ENCODE results near the gene MEX3D. TPM values are rescaled to one million over a fixed set of nuclear protein-coding genes. Genes with fewer than 3 reads are reported as not detected.
"Not testable (repeated sequence)": the region's sequence is repeated elsewhere in the genome, so short reads cannot be mapped to it uniquely, and the experiment has no call there.

The MEX3D gene
- polyA plus RNA-seq, 10 donors = 18.9 to 34.8 (median 24.2) TPM

DNA sequence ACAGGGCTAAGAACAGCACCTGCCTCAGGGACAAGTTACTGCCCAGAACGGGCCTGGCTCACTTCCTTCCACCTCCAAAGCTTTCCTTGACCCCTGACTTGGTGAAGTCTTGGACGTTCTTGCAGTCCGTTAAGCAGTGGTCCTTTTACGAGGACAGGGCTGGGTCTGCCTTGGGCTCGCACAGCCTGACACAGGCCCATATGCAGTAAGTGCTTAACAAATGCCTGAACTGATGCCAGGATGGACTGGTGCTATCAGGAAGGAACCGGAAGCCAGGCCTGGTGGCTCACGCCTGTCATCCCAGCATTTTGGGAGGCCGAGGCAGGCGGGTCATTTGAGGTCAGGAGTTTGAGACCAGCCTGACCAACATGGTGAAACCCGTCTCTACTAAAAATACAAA is 46.1 kb downstream of the MEX3D start:
- DNase-seq = no peak

DNA sequence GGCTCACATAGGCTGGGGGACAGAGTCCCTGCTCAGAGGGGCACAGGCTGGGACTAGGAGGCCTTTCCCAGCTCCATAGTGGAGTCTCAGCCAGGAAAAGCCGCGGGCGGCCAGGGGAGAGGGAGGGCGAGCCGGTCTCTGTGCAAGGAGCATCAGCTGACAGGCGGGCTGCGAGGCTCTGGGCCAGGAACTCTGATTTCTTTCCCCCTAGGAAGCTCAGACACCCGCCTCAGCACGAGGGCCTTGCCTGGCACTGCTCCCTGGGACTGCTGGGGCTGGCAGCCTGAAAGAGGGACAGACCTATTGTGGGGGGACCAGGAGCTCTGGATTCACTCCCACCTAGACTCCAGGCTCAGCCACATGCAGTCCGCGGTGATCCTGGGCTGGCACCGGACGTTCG is 46.5 kb downstream of the MEX3D start:
- DNase-seq = no peak

DNA sequence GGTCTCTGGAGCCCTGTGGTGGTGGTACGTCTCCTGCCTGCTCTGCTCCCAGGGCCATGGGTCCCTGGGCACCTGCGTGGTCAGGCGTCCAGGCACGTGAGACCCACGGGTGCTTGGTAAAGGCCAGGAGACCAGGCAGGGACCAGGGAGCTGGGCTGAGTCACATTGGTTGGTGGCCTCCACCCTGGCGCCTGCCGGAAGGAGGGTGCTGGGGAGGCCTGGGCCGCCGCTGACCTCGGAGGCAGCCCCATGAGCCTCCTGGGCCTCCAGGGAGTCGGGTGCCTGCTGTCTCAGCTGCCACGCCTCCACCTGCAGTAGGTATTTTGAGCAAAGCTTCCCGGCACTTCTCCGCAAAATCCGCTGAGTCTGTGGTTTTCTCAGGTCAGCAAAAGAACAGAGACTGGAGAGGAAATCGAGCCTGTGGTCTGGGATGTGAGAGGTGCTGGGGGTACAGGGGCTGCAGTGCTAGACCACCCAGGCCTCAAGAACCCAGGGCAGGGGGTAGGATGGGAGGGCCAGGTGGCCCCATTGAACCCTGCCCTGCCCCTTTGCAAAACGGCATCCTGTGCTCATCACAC is 47.8 kb downstream of the MEX3D start:
- no peak for DNase-seq

DNA sequence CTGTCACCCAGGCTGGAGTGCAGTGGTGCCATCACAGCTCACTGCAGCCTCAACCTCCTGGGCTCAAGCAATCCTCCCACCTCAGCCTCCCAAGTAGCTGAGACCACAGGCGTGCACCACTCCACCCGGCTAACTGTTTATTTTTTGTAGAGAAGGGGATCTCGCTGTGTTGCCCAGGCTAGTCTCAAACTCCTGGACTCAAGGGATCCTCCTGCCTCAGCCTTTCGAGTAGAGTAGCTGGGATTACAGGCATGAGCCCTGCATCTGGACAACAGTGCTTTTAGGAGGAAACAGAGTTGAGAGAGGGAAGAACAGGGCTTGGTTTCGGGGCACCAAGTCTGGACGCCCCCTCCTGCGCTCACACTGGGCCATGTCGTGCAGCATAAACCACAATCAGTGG is 48.3 kb downstream of the MEX3D start:
- DNase-seq = not testable (repeated sequence)

DNA sequence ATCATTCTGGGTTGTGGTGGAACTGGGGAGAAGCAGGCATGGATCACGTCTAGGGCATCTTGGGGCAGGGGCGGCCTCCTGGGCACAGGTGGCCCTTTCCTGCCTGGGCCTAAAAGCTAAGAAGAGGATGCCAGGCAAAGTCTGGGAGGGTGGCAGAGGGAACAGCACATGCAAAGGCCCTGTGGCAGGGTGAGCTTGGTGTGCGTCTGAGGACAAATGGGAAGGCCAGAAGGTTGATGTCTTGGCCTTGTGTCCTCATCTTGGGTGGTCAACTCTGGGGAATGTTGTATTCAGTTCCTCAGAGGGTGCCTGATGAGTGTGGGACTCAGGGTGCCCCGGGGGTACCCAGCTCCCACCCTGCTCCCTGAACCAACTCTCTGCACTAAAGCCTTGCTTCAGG is 49.7 kb downstream of the MEX3D start:
- DNase-seq = no peak

DNA sequence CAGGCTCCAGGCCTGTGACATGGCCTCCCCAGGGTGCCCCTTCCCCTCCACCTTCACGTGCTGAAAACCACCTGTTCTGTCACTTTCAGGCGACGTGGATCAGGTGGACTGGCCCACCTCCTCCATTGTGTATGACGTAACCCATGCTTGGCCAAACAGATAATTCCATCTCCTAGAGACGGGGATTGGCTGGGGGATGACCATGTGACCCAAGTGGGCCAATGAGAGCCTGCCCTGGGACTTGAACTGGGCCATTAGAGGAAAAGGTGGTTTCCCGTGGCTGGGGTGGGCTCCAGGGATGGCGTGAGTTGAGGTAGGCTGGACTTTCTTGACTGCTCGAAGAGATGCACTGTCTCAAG is 51.8 kb downstream of the MEX3D start:
- DNase-seq = no peak

DNA sequence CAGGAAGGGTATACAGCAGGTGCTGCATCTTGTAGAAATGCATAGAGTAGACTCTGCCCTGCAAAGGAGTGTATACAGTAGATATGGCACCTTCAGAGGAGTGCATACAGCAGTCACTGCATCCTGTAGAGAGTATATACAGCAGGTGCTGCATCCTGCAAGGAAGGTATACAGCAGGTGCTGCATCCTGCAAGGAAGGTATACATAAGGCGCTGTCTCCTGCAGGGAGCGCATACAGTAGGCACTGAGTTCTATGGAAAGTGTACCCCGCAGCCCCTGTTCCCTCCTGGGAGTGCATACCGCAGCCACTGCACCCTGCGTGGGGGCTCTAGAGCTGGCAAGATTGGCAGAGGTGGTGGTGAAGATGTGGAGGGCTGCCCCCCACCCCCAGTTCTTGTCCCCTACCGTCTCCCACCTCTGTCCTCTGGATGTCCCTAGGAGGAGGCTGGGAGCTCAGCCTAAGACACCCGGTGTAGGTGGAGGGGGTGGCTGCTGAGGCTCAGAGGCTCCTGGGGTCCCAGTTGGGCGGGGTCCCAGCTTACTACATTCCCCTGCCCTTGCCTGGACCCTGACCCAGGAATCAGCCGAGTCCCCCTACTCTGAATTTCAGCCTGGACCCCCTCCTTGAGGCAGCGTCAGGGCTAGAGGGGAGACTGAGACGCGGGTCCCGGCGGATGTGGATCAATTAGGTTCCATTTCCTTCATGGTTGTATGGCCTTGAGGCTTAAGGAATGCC is 53.0 kb downstream of the MEX3D start:
- DNase-seq = no peak

DNA sequence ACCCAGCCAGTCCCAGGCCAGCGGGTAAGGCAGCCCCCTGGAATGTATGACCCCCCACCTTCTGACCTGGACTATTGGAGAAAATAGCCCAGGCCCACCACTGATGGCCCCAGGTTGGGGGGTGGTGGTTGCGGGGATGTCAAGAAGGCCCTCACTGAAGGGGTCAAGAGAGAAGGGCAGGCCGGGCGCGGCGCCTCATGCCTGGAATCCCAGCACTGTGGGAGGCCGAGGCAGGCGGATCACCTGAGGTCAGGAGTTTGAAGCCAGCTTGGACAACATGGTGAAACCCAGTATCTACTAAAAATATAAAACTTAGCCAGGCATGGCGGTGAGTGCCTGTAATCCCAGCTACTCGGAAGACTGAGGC is 53.8 kb downstream of the MEX3D start:
- DNase-seq = no peak

DNA sequence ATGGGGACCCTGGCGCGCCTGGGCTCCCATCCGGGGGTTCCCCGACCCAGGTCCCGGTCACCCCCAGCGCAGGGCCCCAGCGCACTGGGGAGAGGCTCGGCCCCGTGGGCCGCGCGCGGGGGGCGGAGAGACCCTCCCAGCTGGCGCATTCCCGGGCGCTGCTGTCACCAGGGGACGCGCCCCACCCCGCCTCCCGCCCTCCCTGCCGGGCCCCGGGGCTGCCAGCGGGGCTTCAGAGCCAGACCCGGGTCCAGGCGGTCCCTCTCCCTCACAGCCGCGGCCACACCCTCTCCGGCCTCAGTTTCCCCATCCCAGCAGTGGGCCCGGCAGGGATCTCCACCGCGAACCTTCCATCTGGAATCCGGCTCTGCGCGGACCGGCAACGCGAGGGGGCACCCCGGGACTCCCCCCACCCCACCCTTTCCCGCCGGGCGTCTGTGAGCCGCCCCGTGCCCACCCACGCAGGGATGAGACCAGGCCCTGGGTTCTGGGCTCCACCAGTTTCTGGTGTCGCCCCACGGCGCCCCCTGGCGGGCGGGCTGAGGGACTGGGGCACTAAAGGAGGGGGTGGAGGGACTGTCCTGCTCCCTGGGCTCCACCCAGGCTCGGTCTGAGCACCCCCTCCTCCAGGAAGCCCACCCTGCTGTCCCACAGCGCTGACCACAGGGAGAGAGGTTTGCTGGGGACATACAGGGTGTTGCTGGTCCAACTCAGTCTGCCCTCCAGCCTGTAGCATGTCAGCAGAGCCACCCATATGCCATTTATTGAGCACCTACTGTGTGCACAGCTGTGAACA is 54.4 kb downstream of the MEX3D start:
- peak in 1 of 3 donors; percentile 53 for DNase-seq

DNA sequence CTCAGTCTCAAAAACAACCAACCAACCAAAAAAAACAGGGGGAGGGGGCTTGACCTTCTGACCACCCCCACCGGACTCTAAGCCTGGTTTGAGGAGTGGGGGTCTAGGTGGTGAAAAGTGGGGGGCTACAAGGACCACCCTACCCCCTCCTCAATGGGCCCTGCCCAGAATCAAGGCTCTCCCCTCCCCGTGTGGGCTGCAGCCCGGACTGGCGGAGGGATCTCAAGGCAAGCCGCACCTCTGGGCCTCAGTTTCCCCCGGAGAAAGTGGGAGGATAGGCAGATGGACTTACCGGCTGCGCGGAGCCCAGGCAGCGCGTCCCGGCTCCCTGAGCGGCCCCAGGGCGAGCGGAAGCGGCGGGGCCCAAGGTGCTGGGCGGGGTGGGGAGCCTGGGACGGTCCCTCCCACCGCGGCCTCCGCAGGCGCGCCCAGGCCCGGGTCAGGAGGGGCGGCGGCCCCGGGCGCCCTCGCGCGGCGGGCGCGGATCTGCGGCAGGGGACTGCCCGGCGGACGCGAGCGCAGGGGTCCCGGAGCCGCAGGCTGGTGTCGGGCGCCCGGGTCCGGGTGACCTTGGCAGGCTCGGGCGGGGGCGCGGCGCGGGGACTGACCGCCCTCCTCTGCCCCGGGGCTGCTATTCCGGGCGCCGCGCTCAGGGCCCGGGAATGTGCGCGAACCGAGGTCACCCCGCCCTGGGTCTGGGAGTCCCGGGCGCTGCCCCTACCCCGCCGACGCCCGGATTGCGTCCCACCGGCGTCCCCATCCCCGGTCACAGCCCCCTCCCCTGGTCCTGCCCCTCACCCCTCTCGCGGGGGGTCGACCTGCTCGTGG is 55.2 kb downstream of the MEX3D start, which contains the start of gene ADAMTSL5:
Gene ADAMTSL5, minus strand, starts transcription at position 349 of the 828 bp plus-strand sequence. CDS start 2,076 bp downstream, outside the sequence.
- peak in 2 of 3 donors; percentile 39 to 52 for DNase-seq

DNA sequence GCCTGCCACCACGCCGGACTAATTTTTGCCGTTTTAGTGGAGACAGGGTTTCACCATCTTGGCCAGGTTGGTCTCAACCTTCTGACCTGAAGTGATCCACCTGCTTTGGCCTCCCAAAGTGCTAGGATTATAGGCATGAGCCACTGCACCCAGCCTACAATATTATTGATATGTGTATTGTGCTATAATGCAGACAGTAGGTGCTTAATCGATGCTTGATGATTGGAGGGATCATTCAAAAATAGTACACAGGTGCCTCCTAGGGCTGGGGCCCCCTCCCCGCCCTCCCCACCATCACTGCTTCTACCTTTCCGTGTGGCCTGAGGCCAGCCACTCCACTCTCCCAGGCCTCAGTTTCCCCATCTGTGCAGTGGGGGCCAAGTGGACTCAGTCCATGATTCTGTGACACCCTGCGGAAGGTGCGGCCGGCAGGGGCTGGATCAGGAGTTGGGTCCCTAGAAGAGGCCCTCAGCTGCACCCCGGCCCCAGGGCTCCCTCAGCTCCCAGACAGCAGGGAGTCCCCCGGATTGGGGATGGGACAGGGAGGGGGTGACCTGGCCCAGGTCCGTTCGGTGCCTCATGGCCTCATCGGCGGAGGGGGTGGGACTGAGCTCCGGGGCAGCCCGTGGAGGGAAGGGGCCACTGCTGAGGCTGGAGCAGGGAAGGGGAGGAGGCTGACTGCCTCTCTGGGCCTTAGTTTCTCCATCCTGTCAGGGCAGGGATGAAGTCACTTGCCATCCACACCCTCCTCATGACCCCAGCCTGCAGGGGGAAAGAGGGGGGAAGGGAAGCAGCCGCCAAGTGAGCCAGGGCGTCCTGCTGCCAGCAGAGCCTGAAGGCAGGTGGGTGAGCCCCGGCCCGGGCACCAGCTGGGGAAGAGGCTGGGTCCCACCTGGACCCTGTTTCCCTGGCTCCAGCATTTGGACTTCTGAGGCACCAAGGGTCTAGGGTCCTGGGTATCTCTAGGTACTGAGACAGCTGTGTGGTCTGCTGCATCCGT is 56.5 kb downstream of the MEX3D start:
- DNase-seq = no peak

DNA sequence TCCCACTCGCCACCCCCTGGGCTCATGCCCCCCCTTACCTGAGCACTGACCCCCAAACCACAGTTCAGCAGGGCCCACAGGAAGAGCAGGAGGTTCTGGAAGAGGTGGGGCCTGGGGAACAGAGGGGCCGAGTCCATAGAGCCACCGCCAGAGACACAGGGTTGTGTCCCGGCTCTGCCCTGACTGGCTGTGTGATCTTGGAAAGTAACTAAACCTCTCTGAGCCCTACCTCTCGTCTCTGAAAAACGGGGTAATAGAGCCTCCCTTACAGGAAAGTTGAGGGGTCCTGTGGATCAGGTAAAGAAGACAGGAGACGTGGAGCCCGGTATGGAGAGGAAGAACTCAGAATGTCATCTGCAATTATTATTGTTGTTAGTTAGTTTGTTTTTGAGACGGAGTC is 57.3 kb downstream of the MEX3D start:
- DNase-seq = no peak

DNA sequence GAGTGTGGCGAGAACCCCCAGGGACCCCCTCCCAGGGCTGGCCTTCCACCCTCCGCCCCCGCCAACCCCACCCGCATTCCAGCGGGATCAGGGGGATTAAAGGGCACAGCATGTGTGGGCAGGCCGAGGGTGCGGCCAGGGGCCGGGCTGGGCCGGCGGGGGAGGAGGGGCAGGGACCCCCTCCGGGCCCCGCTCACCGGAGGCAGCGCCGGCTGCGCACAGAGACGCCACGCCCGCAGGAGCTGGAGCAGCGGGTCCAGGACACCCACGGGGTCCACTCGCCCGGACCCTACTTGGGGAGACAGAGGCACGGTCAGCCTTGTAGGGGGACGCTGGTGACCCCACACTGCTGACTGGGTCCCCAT is 57.7 kb downstream of the MEX3D start:
- DNase-seq = no peak

DNA sequence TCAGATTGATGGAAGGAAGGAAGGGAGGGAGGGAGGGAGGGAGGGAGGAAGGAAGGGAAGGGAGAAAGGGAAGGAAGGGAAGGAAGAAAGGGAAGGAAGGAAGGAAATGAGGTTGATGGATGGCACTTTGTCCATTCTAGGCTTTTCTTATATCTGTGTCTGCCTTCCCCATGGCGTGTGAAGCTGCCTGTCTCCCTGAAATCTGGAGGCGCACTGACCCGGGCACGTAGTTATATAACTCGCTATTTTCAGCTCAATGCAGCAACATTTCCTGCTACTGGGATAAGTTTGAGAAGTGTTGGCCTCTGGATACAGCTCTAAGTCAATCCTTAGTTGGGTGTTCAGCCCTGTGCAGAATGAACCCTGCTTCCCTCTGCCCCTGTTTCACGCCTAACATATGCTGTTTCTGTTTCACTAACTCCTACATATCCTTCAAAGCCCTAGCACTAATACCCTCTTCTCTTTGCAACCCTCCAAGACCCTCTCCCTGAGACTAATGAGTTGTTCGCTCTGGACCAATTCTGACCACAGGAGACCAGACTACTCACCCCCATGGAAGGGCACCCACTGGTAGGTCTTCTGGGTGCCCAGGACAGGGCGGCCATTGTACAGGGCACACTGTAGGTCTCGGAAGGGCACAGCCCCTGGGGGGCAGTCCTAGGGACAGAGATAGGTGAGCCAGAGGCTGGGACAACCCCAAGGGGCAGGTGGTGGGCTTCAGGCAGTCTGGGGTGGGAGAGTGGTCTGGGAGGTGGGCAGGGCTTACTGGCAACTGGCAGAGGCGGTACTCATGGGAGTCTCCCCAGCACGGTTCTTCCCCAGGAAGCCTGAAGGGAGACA is 58.3 kb downstream of the MEX3D start:
- no peak for DNase-seq

DNA sequence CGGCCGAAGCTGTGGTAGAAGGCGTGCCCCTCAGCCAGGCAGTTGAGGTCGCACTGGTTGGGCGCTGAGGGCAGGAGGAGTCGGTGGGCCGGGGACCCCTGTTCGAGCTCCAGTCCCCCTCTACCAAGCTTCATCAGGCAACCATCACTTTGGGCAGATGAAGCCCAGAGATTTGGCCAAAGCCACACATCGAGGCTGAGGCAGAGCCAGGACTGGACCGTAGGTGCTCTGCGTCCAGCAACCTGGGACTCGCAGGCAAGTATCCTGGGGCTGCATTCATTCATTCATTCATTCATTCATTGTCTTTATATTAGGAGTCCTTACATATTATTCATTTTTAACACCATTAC is 59.6 kb downstream of the MEX3D start:
- no peak for DNase-seq

DNA sequence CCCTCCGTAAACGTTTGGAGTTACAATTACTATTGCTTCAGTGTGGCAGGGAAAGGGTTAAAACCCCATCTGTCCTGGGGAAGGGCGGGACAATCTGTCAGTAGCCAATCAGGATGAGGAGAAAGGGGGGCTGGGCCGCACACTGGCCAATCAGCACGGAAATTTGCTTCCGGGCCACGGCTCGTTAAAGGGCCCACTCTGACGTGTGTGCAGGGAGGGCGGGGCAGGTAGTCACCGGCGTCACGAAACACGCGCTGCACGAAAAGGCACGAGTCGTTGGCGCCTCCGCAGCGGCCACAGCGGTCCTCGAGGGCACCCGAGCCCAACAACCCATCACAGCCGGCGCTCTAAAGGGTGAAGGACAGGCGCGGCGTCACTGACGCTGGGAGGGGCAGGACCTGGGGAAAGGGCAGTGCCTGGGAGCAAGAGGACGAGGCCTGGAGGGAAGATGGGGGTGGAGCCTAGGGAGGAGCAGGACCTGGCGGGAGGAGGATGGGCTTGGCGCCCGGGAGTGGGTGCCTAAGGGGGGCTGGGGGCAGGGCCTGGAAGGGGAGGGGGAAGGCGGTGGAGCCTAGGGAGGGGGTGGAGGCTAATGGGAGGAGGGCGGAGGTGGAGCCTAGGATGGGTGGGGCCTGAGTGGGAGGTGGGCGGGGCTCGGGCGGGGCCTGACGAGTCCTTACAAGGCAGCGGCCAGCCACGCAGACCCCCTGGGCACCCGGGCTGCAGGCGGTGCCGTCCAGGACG is 60.2 kb downstream of the MEX3D start:
- DNase-seq = peak; percentile 94 to 98 (median 96)

DNA sequence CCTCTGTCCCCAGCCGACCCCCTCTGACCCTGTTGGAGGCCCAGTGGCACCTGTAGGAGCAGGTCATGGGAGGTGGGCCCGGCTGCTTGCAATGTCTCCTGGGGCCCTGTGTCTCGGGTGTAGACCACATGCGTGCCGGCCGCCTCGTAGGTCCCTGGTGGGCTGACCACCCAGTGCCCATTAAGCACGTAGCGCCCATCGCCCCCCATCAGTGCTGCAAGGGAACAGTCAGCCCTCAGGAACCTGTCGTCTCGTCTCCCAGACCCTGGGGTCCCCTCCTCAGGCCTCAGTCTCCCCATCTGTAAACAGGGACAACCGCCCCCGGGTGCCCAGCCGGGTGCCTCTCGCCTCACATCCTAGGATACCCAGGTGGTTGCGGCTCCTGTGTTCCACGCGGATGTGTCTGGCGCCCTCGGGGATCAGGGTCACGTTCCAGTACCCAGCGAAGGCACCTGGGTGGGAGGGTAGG is 60.9 kb downstream of the MEX3D start:
- no peak for DNase-seq

DNA sequence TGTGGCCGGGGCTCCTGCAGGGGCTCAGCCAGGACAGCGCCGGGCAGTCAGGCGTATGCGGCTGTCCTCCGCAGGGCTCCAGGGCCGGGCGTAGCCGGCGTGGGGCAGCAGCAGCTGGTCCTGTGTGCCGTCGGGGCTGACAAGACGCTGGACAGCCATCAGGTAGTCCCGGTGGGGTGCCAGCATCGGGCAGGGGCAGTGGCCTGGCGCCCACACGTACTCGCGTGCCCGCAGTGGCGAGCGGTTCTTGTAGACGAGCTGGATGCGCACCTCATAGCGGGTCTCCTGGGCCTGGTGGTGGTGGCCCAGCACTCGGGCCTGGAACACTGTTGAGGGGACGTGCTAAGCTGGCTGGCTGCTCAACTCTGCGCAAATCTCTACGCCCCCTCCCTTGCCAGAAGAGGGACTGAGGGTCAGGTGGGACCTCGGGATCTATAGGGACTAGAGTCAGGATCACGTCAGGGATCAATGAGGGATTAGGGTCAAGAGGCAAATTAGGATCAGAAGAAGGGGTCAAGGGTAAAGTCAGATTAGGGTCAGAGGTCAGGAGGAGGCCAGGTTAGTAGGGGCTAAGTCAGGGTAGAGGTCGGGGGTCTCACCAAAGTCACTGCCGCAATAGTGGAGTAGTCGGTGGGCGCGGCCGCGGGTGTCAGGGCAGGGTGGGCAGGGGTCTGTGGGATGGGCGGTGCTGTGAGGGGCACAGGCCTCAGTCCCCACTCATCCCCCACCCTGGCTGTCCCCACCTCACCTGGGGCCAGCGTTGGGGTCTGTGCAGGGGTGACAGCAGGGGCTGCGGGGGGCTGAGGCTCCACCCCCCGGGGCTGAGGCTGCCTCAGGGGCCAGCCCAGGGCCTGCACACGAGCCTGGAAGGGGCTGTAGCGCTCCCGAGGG is 61.9 kb downstream of the MEX3D start:
- no peak for DNase-seq
